ENCODE results near the gene DCDC2B.
A peak's percentile ranks its signal among the peaks of the same experiment; 100 is the strongest.

GRCh38 chr1:32215629-32216480, 7.0 kb downstream of the DCDC2B start:
- TF ChIP-seq EZH2 (IDR thresholded peaks at IDR 0.05; ENCODE audit: borderline replicate concordance, low read depth, low read length, poor library complexity, severe bottlenecking), result no peak
- TF ChIP-seq, protein P1, sequence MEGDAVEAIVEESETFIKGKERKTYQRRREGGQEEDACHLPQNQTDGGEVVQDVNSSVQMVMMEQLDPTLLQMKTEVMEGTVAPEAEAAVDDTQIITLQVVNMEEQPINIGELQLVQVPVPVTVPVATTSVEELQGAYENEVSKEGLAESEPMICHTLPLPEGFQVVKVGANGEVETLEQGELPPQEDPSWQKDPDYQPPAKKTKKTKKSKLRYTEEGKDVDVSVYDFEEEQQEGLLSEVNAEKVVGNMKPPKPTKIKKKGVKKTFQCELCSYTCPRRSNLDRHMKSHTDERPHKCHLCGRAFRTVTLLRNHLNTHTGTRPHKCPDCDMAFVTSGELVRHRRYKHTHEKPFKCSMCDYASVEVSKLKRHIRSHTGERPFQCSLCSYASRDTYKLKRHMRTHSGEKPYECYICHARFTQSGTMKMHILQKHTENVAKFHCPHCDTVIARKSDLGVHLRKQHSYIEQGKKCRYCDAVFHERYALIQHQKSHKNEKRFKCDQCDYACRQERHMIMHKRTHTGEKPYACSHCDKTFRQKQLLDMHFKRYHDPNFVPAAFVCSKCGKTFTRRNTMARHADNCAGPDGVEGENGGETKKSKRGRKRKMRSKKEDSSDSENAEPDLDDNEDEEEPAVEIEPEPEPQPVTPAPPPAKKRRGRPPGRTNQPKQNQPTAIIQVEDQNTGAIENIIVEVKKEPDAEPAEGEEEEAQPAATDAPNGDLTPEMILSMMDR (conservative IDR thresholded peaks at IDR 0.05; ENCODE audit: low read depth, low read length), result peak; percentile 85

All from A673 (cell line).